ENCODE measurements around the gene PLA2G4E.
A peak's percentile ranks its signal among the peaks of the same experiment; 100 is the strongest.

The PLA2G4E gene

DNA sequence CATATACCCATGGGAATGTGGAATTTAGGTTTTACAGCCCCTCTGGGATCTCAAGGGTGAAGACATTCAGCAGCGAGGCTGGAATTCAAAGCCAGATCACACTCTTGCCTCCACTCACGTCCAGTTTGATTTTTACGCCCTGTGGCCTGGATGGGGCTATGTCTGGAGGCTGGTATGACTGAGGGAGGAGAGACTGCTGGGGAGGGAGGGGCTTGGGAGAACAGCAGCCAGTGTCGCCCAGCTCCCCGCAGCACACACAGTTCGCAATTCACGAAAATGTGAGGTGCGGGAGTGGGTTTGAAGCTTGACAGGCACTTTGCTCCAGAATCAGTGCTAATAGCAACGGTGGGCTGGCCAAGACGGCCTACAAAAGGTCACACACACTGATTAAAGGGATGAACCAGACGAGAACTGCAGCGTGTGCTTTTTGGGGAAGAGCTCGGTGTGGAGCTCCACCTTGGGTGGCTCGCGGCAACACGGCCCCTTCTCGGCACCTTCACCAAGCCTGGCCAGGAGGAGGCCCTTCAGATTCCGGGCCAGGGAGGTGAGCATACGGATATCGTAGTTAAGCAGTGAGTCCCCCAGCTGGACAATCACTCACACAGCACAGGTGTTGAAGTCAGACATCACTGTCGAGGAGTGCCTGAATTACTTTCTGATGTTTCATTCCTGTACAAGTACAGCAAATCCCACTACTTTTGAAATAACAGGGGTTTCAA lies 64.9 kb downstream of the PLA2G4E start:
- DNase-seq (ENCODE audit: low spot score) = no peak

DNA sequence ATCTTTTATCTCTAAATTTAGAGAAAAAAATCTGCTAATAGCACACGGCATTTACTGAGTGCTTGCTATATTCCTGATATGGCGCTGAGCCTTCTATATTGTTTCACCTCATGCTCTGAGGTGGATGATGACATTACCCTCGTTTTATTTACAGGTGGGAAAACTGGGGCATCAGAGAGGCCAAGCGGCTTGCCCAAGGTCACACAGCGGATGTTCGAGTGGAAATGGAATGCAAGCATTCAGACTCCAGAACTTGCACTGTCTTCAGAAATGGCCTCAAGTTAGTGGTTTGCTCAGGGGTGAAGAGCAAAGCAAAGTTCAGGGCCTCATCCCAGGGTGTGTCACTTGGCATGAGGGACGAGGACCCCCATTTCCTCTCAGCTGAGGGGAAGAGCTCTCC lies 65.7 kb downstream of the PLA2G4E start:
- no peak for DNase-seq (ENCODE audit: low spot score)

DNA sequence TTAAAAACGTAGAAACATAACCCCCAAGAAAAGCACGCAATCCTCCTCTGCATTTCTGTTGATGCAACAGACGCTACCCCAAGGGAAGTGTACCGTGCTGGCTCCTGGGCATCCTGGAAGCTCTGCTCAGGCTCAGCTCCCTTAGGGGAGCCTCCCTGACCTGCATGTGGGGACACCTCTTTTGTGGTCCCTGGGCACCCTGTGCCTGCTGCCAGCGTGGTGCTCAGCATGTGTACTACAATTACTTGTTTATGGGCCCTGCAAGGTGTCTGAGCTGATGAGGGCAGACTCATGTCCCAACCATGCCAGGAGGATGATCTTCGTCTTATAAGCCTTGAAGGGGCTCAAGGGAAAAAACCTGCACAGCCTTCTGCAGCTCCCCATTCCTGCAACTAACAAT lies 66.8 kb downstream of the PLA2G4E start:
- no peak for DNase-seq (ENCODE audit: low spot score)

DNA sequence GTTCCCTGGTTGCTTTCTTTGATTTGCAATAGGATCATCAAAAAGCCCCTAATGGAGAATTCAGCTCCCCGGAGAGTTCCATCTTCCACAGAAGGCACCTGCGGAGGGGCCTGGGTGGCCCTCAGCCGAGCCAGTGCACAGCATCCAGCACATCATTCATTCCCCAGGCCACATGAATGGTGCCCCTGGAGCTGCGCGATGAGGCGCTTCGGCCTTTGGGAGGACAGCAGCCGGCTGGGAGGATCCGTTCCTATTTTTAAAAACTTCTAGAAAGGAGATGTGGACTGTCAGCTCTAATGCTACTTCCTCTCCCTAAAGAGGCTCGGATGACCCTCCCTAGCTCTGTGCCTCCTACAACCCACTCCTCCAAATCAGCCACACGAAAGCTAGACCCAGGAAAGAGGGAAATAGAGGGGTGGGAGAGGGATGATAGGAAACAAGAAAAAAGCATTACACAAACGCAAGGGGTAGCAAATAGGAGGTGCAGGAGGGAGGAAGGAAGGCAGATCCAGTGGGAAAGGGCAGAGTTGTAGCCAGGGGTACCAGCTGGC lies 68.8 kb downstream of the PLA2G4E start:
- DNase-seq (ENCODE audit: low spot score) = no peak

DNA sequence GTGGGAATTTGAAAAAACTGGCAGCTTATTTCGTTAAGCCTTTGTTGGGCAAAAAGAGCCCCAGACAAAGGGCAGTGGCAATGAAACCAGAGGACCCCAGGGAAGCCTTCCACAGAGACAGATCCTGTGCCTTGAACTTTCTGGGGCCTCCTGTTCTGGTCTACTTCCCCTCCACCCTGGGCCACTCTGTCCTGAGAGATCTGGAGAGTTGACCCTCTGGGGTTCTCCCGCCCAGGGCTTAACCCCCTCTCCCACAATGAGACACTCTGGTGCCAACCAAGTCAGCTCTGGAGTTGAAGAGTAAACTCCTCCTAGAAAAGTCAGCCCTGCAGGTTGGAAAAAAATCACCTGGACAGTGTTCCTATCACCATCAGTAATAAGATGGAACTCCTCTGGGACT lies 69.3 kb downstream of the PLA2G4E start:
- DNase-seq (ENCODE audit: low spot score) = no peak

DNA sequence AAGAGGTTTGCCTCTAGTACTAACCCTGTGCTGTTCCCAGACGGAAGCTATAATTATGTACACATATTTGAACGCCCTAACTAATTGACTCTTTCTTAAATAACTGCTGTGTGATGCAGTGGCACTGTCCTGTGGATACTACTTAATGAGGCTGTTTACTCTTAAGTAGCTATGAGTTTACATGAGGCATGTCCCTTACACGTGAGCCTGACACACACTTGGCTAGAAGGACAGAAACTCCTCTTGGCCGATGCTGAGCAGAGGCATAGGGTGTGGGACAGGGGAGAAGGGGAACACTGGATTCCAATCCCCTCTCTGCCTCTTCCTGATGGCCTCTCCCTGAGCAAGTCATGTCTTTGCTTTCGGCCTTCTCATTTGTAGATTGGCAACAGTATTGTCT lies 70.4 kb downstream of the PLA2G4E start:
- no peak for DNase-seq (ENCODE audit: low spot score)

DNA sequence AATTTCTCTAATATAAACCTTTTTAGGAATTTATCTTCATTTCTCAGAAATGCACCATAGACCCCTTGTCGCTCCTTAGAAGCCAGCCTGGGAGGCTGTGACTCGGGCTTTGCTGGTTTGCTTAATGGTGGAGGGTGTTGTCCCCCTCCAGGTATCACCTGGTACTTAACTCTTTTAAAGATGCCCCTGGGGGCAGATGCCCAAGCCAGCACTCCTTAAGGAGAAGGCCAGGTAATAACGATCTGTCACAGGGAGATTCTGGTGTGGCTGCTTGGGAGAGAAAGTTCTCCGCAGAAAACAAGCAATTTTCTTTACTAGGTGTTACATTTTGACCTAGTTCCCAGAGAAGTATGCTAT lies 70.7 kb downstream of the PLA2G4E start:
- DNase-seq (ENCODE audit: low spot score) = no peak

DNA sequence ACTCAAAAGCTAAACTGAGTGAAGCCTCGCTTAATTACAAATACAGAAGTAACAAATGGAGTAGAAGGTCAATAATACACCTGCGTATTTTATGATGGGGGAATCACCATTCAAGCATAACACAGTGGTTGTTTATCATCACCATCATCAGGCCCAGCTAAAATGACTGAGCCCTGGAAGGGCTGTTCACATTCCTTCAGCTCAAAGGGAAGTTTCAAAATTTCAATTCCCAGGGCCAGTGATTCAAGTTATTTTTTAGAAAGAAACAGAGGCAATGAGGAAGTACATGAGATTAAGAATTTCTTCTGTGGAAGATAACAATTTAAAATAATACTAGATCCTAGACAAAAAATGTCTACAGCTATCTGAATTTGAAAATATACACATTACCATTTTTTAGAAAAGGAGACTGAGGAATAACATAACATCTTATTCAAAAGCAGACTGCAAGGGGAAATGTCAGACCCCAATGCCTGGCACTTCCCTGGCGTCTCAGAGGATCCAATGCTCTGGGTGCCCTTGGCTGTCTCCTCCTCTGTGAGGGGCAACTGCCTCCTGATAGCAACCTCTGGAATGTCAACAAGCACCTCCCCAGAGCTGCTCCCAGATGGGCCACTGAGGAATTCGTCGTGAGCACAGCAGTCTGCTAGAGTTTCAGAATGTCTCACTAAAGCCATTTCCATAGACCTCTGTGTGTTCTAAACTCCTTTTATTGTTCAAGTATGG lies 71.3 kb downstream of the PLA2G4E start:
- DNase-seq (ENCODE audit: low spot score) = no peak

DNA sequence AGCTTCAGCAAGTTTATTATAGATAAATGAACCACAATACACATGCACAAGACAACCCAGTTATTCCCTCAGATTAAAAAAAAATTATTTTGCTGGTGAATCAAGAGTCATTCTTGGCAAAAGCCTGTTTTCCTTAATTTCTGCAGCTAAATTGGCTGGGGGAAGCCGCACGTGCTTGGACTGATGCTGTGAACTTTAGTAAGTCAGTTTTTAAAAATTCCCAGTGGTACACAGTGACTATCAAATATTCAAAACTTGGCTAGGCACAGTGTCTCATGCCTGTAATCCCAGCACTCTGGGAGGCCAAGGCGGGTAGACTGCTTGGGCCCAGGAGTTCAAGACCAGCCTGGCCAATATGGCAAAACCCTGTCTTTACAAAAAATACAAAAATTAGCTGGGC lies 72.4 kb downstream of the PLA2G4E start:
- no peak for DNase-seq (ENCODE audit: low spot score)

DNA sequence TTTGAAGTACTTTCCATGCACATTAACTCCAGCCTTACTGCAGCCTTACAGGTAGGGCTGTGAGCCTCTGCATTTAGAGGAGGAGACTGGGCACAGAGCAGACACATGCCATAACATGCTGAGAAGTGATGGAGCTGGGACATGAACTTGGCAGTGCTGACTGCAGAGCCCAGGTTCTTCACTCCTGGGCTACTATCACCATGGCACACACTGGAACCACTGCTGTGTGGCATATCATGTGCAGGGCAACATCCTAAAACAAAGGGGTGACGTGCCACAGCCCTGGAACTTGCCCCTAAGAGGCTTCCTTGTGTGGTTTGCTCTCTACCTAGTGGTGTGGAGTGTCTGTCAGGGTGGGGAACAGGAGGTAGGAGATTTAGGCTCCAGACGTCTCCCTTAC lies 73.9 kb downstream of the PLA2G4E start:
- no peak for DNase-seq (ENCODE audit: low spot score)

DNA sequence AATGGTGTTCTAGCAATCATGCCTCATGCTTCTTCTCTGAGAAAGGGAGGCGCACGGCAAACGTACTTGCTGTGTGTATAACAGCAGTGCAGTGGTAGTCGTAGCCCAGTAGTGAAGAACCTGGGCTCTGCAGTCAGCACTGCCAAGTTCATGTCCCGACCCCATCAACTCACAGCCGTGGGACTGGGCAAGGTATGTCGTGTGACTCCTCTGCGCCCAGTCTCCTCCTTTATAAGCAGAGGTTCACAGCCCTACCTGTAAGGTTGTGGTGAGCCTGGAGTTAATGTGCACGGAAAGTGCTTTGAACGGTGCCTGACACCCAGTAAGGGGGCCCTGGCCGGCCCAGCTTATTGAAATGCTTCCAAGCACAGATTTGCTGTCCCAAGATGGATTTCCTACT lies 75.1 kb downstream of the PLA2G4E start:
- no peak for DNase-seq (ENCODE audit: low spot score)

DNA sequence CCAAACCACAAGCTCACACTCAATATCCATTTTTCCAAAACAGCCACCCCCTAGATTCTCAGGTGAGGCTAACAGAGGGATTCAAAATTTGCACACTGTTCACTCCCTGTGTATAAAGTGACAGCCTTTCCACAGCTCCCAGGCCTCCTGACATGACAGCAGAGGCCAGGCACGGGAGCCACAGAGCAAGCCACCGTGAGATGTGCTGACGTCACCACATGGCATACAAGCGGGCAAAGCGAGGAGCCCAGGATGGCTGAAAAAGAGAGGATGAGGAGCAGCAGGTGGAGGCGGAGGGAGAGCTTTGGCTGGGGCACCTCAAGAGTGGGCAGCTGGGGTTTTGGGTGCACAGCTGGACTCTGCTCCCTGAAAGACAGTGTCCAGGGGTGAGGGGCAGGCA lies 75.6 kb downstream of the PLA2G4E start:
- no peak for DNase-seq (ENCODE audit: low spot score)

DNA sequence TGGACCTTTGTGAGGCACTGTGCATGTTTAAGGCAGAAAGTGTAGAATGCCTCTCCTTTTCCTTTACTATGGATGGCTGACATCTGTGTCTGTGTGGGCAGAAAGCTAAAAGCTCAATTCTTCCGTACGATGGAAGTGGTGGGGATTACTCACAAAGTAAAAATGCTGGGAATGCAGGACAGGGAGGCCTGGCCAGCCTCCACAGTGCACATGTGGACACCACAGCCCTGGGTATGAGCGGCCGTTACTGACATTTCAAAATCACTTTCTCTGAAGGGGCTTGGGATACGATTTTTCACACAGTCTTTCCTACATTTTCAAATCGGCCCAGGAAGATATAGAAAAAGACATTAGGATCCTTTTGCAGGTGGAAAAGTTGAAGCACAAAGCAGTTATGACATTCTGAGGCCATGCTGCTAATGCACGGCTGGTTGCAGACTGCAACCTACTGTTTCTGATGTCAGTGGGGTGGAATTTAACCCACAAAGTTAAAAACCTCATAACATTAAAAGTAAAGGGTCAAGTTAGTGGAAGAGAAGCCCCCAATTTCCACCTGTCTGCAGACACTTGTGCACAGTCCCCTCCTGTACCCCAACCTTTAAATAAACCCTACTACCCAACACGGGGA lies 76.4 kb downstream of the PLA2G4E start:
- peak; percentile 84 for DNase-seq (ENCODE audit: low spot score)

DNA sequence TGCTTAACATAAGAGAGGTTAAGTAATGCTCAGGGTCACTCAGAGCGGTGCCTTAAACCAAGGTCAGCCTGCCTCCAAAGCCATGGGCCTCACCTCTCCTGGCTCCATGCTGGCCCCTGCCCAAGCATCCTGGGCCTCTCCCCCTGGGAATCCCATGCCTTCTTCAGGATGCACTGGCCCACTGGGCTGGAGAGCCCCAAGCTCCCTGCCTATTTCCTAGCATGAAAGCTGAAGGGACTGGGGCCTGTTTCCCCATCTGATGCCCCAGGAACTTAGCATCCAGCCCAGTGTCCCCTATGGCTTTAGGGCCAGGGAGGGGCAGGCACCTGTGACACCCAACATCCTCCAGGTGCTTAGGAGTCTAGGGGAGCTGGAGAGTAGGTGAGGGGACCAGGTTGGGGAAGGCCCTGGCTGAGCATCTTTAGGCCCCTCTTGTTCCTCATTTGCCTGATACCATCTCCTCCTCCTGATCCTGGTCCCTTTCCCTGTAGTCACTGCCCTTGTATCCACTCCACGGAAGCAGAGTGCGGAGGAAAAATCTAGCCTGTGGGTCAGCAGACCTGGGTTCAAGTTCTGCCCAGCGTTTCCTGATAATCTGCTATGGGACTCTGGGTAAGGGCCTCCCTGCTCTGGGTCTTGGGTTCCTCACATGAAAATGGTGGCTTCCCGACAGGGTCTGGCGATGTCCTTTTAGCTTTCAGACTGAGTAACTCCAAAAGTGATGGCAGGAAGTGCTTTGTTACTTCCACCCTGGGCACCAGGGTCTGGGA lies 77.1 kb downstream of the PLA2G4E start:
- no peak for DNase-seq (ENCODE audit: low spot score)

DNA sequence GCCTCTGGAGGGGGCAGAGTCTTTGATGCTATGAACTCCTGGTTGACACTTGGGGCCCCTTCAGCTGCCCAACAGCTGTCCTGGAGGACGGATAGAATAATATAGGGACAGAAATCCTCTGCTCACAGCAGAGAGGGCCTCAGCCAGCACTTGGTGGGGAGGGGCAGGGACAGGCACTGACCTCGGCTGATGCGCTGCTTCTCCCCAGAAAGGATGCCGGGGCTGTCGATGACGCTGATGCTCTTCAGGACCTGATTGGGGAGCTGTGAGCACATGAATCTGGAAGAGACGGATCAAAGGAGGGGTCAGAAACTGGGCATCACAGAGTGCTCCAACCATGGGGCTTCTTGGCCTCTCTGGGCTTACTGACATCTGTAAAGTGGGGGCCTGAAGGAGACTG lies 78.0 kb downstream of the PLA2G4E start:
- DNase-seq (ENCODE audit: low spot score) = no peak

DNA sequence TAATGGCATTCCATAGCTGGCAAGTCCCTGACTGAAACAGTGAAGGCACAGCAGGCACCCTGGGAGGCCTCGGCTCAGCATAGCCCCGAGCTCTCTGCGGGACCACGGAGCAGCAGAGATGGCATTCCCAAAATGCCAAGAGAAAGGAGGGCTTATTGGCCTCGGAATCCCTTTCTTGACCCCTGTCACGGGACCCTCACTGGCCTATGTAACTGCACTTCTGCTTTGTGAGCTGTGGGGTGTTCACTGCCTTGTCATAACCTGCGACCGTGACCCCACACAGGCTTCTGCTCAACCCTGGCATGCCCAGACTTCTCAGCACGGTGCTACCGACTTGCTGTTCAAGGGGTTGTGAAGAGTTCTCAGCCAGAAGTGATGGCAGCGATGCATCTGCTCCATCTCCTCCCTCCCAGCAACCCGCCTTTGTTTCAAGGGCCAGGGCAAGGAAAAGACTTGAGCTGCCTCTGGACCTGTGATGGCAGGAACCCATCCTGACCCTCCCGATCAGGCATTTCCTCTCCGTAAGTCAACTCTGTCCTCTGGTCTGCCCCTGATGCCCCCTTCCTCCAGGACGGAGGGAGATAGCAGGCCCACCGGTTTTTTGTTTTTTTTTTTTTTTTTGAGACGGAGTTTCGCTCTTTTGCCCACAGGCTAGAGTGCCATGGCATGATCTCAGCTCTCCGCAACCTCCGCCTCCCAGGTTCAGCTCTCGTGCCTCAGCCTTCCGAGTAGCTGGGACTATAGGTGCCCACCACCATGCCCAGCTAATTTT lies 79.0 kb downstream of the PLA2G4E start:
- DNase-seq (ENCODE audit: low spot score) = no peak

DNA sequence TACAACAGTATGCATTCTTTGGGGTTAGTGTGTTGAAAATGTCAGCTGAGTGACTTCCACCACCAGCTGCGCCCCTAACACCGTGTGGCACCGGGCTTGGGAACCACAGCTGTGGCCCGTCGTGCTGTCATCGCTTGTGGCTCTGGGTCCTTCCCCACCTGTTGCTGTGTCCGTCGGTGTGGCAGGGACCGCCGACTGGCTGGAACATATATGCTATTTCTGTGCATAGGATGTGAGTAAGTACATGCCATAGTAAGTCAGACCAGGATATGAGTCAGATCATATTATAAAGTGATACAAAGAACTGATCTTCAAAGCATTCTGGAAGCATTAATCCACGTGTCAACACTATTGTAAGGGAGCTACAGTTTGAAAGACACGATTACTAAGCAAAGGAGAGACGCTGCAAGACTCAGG lies 80.4 kb downstream of the PLA2G4E start:
- no peak for DNase-seq (ENCODE audit: low spot score)

DNA sequence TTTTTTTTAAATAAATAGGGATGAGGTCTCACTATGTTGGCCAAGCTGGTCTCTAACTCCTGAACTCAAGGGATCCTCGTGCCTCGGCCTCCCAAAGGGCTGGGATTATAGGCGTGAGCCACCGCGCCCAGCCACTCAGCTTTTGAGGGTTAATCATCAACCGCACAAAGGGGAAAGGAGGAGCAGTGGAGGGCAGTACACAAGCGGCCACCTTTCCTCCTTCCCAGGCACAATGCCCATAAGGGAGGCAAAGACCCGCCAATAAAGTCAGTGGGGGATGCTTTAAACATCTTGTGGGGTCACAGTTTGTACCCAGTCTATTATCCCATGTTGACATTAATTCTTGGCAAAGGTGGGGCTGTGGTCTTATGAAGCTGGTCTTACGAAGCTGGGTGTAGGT lies 80.9 kb downstream of the PLA2G4E start:
- no peak for DNase-seq (ENCODE audit: low spot score)

DNA sequence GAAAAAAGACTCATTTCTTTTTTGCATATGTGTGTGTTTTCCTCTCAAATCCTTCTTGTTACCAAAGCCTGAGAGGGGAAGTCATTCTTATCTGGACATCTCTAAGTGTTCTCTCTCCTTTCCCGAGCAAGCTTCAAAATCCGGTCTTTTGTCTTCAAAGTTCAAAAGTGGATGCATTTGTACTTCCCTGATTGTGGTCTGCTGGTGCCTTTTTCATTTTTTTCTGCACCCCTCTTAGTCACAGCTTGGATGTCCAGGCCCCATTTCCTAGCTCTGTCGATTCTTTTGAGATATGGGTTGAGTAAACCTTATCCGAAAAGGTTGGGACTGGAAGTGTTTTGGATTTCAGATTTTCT lies 83.3 kb downstream of the PLA2G4E start:
- no peak for DNase-seq (ENCODE audit: low spot score)

DNA sequence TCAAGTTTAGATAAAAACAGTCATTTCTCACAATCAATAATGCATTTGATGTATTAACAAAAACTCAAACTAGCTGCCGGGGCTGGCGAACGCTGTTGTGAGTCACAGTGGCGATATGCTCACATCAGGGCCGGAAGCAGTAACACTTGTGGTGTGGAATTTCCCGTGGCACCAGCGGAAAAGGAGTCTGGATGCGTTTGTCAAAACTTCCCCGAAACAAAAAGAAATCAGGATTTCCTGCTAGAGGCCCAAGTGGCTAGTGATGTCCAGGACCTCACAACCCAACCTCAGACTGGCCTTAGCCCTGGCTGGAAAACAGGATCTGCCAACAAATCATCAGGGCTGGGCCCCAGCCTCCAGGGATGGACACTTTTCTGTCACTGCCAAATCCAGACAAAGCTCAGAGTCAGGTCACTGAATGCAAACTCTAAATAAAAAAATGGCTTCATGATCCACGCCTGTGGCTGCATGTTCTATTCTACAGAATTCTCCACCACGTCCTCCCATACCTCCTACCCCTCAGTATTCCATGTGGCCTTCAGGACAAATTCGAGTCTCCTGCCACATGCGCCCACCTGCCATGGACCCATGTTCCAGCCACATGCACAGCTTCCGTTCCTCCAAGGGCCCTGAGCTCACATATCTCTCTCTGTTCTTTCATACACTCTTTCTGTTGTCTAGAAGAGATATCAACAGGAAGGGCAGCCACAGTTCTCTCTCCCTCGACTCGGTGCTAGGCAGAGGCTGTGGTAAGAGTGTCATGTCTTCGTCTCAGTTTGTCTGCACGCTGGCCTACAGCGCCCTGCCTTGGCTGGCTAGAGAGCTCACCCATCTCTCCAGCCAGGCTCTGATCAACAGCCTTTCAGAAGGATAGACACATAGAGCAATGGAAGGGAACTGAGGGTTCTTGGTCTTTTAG lies 83.9 kb downstream of the PLA2G4E start:
- DNase-seq (ENCODE audit: low spot score) = no peak

DNA sequence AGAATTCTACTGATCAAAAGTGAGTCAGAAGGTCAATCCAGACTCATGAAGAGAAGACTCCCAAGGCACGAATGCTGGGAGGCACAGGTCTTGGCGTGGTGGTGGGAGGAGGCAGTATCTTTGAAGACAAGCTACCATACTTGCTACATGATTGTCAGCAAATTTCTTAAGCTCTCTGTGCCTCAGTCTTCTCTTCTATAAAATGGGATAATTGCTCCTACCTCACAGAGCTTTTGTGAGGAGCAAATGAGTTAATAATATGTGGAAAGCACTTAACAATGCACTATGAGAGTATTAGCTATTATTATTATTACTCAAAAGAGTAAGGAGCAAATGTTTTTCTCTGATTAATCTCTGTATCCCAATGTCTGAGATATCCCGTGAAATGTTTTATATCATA lies 84.7 kb downstream of the PLA2G4E start:
- DNase-seq (ENCODE audit: low spot score) = no peak

Measured in hepatic stellate cell (primary cell).